AG10803 (cell line): ENCODE results near the gene LSM3.

Source experiments
- DNase-seq: peaks from one replicate; pipeline ENCODE4 v3.0.0; 2010; ENCODE audit warnings: low read depth
- H3K4me3 ChIP-seq: 2 replicates; pipeline ENCODE4 v1.5.1; 2011; ENCODE audit warnings: mild to moderate bottlenecking, low read length, control low read depth
- TF ChIP-seq, protein P1 (sequence below): conservative IDR thresholded peaks from 2 replicates; pipeline ENCODE4 v1.5.1; 2011; ENCODE audit warnings: mild to moderate bottlenecking, low read length, control low read depth, inconsistent platforms

Gene LSM3

DNA sequence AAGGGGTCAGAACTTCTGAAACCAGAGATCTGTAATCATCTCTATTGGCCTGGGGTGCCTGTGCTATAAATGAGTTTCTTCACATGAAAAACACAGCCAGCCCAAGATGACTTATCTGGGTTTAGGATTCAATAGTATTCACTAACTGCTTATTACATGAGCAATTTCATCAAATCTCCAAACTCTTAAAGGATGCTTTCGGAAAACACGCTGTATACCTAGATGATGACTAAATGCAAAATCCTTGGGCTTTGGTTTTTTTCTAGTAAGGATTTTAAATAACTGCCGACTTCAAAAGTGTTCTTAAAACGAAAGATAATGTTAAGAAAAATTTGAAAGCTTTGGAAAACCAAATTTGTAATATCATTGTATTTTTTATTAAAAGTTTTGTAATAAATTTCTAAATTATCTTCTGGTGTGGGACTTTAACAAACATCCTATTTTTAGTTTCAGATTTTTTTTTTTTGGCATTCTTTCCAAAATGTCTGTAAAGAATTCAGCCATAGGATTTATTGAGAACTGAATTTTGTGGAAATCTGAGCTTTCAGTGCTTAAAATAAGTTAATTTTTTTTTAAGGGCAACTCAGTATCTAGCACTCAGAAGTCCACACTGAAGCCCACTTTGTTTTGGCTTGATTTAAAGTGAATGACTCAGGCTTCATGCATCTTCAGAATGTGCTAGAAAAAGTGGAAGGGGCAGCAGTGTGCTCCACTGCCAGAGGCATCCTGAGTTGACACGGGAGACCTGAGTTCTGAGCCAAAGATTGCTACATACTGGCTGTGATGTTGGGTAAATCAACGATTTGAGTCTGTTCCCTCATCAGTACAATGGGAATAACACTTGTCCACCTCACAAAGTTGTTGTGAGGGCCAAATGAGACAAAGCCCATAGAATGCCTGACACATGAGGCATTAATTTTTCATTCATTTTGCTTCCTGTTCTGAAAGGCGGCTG is 35.1 kb upstream of the LSM3 start:
- H3K4me3 ChIP-seq: no peak overlapping the region
- TF ChIP-seq, protein P1, sequence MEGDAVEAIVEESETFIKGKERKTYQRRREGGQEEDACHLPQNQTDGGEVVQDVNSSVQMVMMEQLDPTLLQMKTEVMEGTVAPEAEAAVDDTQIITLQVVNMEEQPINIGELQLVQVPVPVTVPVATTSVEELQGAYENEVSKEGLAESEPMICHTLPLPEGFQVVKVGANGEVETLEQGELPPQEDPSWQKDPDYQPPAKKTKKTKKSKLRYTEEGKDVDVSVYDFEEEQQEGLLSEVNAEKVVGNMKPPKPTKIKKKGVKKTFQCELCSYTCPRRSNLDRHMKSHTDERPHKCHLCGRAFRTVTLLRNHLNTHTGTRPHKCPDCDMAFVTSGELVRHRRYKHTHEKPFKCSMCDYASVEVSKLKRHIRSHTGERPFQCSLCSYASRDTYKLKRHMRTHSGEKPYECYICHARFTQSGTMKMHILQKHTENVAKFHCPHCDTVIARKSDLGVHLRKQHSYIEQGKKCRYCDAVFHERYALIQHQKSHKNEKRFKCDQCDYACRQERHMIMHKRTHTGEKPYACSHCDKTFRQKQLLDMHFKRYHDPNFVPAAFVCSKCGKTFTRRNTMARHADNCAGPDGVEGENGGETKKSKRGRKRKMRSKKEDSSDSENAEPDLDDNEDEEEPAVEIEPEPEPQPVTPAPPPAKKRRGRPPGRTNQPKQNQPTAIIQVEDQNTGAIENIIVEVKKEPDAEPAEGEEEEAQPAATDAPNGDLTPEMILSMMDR: 0 out of 2 replicates have a peak, but pooled peaks have one; percentile 4
- DNase-seq: peak; percentile 98

DNA sequence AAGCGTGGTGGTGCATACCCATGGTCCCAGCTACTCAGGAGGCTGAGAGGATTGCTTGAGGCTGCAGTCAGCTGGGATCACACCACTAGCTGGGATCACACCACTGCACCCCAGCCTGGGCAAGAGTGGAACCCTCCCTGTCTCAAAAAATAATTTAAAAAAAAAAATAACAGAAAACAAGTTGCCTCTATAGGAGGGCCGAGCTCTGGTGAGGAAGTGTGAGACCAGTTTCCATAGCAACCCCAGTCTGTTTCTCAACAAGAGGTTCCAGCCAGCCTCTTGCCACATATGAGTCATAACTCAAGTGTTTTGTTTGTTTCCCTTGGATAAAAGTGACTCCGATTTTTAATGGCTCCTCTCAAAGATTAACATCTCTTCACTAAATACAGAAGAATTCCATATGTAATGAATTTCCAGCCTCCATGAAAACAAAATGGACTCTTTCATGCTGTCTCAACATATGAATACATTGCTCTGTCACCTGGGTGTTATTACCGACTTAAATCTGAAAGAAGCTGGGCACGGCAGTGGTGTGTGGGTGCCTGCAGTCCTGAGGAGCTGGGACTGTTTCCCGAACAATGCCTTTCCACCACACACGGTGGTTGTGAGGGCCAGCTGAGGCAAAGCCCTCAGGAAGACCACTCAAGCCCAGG is 34.1 kb upstream of the LSM3 start:
- TF ChIP-seq, protein P1: no peak

DNA sequence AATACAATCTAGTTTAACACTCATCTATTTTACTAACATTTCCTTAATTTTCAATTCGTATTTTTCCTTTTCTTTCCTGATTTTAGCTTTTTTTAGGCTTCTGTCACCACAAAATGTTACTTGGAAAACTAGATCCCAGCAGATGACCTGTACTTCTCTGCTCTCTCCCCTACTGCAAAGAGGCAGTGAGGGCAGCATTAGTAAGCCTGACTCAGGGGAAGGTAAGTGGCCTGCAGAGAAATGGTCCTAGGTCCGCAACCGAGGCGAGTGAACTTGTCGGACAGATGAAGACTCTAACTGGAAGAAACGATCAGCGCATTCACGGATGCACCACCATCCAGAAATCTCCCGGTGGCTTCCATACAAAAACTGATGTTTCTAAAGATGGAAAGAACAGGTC is 33.4 kb upstream of the LSM3 start:
- DNase-seq: peak; percentile 42
- TF ChIP-seq, protein P1: no peak
- H3K4me3 ChIP-seq: no peak overlapping the region

More for the DNA sequence above, 34.1 kb upstream of the LSM3 start:
- DNase-seq: peak; percentile 100
- H3K4me3 ChIP-seq: peak overlapping the region; percentile 31

DNA sequence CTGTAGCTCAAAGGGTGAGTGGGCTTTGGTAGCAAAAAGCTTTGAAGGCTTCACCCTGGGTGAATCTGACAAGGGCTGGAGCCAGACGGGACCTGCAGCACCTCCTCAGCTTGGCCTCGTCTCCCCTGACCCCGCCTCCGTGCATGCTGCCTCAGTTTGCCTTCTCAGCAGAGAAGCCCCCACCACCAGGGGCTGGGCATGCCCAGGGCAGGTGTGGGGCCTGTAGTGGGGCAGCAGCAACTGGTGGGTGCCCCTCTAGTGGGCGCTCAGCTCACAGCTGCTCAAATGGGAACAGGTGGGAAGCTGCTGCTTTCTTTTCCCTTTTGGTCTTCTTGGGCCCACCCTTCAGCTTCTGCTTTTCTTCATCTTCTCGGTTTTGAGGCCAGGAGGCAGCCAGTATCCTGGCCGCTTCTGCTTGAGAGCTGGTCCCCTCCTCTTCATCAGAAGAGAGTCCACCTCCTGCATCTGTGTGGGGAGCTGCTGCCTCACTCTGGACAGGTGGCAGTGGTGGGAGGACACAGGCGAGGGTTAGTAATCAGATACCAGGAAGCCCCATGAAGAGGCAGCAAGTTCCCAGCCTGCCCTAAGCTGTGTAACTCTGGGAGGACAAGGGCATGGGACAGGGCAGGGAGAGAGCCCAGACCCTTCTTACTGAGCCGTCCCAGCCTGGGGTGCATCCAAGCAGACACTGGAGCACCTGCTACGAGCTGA is 32.8 kb upstream of the LSM3 start:
- H3K4me3 ChIP-seq: no peak overlapping the region
- TF ChIP-seq, protein P1: no peak
- DNase-seq: no peak

DNA sequence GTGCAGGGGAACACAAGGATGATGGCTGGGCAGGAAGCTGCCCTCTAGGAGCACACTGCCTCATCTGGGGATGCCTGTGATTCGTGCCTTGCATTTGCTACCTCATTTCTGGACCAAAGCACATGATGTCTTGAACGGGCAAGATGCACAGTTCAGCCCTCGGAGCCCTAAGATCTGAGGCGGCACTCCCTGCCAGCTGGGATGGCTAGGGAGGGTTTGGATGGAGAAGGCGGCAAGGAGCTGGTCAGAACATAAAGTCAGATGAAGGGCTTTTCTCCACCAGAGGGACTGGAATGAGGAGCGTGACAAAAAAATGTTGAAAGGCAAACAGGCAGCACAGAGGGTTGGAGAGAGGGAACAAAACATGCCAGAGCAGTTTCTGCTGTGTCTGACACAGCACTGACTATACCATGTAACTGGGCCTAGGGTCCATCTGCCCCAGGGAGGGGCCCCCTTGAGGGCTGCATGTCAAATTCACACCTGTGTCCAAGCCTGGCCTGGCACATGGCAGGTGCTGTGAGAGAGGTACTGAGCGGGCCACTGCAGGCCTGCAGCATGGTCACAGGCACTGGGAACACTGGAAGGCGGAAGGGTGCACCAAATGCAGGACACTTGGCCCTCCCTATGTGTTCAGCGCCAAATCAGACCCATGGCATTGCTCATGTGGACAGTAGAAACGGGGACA is 32.1 kb upstream of the LSM3 start:
- DNase-seq: no peak
- no peak overlapping the region for H3K4me3 ChIP-seq
- TF ChIP-seq, protein P1: peak; percentile 18; the same call in 1 of the 2 replicates

DNA sequence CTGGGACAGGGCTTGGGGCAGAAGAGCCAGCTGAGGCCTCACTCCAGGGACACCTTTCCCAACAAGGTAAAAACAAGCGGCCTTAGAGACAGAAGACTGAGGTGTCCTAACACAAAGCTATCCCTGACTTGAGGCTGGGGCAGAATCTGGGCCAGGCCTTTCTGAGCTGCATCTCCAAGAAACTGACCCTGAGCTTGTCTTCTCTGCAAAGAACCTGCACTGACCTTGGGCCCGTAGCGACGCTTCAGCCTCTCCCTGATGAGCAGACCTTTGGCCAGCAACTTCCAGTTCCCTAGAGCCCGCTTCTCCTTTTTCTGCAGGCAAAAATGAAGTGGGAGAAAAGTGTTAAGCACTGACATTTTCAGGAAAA is 31.6 kb upstream of the LSM3 start:
- H3K4me3 ChIP-seq: no peak overlapping the region

More for the DNA sequence above, 31.6 kb upstream of the LSM3 start:
- TF ChIP-seq, protein P1: no peak
- DNase-seq: no peak
